GM21381 (cell line): ENCODE results near the gene CHPF.

Experiments
- ATAC-seq: cut with Tn5 transposase; IDR thresholded peaks from one replicate; pipeline ENCODE4 v1.9.1; 2021; ENCODE audit warnings: mild to moderate bottlenecking, moderate library complexity; ENCODE audit not compliant: unreplicated experiment

The CHPF gene

GRCh38 chr2:219567791-219568361 is 24.3 kb upstream of the CHPF start:
- ATAC-seq, result no peak

- no peak for ATAC-seq
Measured at GRCh38 chr2:219567131-219567530, 23.5 kb upstream of the CHPF start.

GRCh38 chr2:219566640-219567039 is 23.0 kb upstream of the CHPF start:
- ATAC-seq, result no peak

GRCh38 chr2:219565130-219566080 is 21.8 kb upstream of the CHPF start:
- ATAC-seq, result no peak

- ATAC-seq, result no peak
Measured at GRCh38 chr2:219563271-219563928, 19.8 kb upstream of the CHPF start.

GRCh38 chr2:219562049-219563020 is 18.7 kb upstream of the CHPF start:
- ATAC-seq, result no peak

GRCh38 chr2:219561179-219562048 is 17.8 kb upstream of the CHPF start:
- no peak for ATAC-seq

GRCh38 chr2:219560893-219561178 is 17.2 kb upstream of the CHPF start:
- ATAC-seq, result no peak

- ATAC-seq, result no peak
Measured at GRCh38 chr2:219560037-219560892, 16.7 kb upstream of the CHPF start.

GRCh38 chr2:219559156-219559915 is 15.7 kb upstream of the CHPF start:
- ATAC-seq, result no peak

- no peak for ATAC-seq
Measured at GRCh38 chr2:219557791-219558785, 14.5 kb upstream of the CHPF start.

GRCh38 chr2:219557320-219557719 is 13.7 kb upstream of the CHPF start:
- ATAC-seq, result no peak

GRCh38 chr2:219556413-219556812 is 12.8 kb upstream of the CHPF start:
- no peak for ATAC-seq

GRCh38 chr2:219555956-219556355 is 12.3 kb upstream of the CHPF start:
- ATAC-seq, result no peak

GRCh38 chr2:219554350-219554749 is 10.7 kb upstream of the CHPF start:
- no peak for ATAC-seq

GRCh38 chr2:219553463-219553963 is 9.9 kb upstream of the CHPF start:
- no peak for ATAC-seq

GRCh38 chr2:219553168-219553417 is 9.5 kb upstream of the CHPF start:
- ATAC-seq, result no peak
